ENCODE results near the gene MITF. TPM values are rescaled to one million over a fixed set of nuclear protein-coding genes. Genes with fewer than 3 reads are reported as not detected.
A peak's percentile ranks its signal among the peaks of the same experiment; 100 is the strongest.
"Not testable (repeated sequence)": the region's sequence is repeated elsewhere in the genome, so short reads cannot be mapped to it uniquely, and the experiment has no call there.

The MITF gene
- total RNA-seq, 1 experiment from 2014 or later, result 11.7 TPM

DNA sequence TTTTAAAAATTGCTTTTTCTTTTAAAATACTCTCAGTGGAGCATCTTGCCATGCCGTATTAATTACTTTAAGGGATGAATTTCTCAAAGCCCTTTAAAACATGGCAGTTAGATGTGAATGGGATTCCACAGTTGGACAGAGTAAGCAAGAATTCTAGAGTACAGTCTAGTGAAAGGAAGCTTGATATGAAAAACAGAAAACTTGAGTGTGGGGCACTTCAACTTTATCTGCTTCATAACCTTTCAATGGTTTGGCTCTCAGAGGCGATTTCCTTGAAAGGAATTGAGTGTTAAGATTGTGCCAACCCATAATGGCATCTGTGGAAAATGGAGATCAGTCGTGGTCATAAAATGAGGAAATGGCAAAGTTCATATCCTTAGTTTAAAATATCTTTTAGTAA, 132.6 kb downstream of the MITF start:
- DNase-seq (ENCODE audit: low read depth), result no peak

DNA sequence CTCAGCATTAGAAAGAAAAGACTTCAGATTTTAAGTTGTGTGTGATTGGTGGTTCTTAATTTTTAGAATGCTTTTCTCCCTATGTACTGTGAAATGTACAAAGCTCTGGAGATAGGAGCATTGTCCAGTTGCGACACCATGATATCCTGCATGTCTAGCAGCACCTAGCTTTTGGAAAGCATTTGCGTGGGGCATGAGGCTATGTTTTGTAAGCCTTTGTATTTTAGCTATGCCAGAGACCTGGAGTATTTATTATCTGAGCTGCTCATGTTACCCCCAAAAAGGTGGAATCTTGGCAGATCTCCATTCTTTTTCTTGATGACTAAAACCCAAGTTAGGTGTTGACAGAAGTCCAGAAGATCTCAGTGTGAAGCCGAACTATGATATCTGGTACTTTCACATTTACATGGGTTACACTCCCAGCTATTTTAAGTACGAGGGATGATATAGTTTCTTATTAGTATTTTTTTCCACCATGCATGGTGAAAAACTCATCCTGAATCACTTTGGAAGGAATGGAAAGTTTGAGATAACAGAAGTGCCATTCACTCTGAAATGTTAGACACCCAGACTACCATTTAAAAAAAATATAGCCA, 133.6 kb downstream of the MITF start:
- DNase-seq (ENCODE audit: low read depth), result peak; percentile 32

- DNase-seq (ENCODE audit: low read depth), result no peak
Observed at GRCh38 chr3:69876073-69876472, 136.8 kb downstream of the MITF start.

DNA sequence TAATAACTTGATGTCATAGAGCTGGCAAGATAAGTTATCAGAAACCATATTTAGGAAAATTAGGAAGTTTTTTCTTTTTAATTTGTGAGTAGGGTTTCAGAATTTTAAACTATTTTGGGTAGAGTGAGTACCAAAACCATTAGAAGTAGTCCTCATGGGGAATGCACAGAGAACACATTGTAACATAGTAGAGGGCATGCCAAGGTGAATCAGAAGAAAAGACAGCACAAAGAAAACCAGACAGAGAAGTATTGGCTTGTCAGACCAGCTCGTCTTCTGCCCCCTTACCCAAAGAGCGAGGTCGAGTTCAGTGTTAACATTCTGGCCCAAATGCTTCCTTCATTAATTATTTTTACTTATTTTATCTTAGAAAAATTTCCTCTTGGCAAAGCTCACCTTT, 139.0 kb downstream of the MITF start:
- DNase-seq (ENCODE audit: low read depth), result no peak

DNA sequence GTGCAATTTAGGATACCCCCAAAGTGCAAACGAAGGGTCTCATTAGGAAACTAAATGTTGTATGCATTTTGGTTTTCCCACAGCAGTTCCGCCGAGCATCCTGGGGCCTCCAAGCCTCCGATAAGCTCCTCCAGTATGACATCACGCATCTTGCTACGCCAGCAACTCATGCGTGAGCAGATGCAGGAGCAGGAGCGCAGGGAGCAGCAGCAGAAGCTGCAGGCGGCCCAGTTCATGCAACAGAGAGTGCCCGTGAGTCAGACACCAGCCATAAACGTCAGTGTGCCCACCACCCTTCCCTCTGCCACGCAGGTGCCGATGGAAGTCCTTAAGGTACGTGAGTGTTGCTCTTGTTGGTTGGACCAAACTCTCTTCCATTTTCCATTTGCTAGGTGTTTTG, 139.8 kb downstream of the MITF start:
- DNase-seq (ENCODE audit: low read depth), result no peak

DNA sequence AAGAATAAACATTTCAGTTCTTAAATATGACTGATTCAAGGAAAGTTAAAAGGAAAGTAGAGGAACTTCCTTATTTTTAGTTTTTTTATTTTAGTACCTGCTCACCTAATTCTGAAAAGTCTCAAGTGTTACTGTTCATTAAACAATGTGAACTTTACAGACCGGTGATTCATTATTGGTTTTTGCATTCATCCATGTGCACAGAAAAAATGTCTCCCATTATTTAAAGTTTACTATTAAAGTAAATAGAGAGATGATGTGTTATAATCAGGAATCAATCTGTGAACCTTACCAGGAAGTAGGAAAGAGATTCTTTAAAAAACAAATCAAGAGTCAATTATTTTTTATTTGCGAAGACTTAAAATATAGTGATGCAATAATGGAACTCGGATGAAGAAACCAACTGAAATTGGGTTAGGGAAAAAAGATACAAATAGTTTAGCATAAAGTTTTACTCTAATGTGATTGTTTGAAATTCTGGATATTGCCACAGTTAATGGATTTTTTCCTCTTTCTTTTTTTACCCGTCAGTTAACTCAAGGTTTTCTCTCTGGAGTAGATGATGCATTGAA, 140.9 kb downstream of the MITF start:
- DNase-seq (ENCODE audit: low read depth), result no peak

DNA sequence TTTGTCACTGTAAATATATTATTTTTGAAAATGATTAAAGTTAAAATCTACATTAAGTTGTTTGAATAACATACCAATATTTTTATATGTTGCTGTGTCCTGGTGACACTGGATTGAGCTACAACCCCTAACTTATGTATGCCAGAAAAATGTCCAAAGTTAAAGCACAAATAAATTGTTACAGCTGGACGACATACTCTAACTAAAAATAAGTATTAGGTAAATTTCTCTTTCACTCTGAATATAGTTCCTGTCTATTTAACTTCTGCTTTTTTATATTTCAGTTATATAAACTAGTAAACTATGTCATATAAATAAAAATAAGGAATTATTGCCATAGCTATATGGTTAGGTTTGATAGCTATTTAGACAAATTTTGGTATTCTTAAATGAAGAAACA, 141.8 kb downstream of the MITF start:
- DNase-seq (ENCODE audit: low read depth), result no peak

DNA sequence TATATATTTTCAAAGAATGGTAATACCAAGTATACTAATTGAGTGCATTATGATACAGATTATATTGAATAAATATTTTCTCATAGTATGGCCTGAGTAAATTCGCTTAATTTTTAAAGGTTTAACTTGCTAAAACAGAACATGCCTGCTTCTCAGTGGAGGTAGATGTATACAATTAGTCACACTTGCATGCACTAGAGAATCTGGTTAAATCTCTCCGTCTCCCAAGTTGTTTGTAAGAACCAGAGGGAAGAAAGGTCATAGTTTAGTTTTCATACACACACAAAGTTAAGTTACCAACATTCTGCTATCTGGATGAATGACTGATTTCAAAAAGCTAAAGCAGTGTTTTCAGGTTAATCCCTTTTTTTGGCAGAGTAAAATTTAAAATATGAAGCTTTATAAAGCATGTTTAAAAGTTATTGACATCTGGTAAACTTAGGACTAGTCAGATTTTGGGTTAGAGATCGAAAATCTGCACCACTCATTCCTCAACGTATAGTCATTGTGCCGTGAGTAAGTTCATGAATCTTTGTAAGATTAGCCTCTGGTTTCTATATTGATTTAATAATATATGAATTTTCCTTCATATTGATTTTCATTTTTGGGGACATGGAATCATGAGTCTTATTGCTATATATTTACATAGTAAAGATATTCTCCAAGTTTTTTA, 142.6 kb downstream of the MITF start:
- DNase-seq (ENCODE audit: low read depth), result no peak

GRCh38 chr3:69882560-69882959, 143.3 kb downstream of the MITF start:
- no peak for DNase-seq (ENCODE audit: low read depth)

- DNase-seq (ENCODE audit: low read depth), result no peak
Observed at GRCh38 chr3:69888040-69888942, 149.0 kb downstream of the MITF start.

GRCh38 chr3:69888943-69889315, 149.7 kb downstream of the MITF start:
- DNase-seq (ENCODE audit: low read depth), result no peak

GRCh38 chr3:69890084-69890483, 150.8 kb downstream of the MITF start:
- DNase-seq (ENCODE audit: low read depth), result peak; percentile 70

- DNase-seq (ENCODE audit: low read depth), result no peak
Observed at GRCh38 chr3:69890691-69891090, 151.4 kb downstream of the MITF start.

DNA sequence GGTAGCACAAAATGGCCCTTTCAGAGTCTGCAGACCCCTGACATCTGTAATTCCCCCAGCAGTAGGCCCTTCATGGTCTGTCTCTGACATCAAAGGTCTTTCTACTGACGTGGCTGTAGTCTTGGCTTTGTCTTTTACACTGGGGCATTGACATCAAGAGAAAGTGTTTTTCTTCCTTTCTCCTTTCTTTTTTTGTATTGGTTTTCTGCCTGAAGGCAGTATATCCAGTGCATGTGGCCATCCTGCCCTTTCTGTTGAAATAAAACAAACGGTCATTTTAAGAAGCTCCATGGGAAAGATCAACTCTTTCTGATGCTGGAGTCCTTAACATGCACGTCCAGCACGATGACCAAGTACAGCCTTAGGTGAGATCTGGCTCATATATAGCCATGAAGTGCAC, 153.4 kb downstream of the MITF start:
- DNase-seq (ENCODE audit: low read depth), result no peak

DNA sequence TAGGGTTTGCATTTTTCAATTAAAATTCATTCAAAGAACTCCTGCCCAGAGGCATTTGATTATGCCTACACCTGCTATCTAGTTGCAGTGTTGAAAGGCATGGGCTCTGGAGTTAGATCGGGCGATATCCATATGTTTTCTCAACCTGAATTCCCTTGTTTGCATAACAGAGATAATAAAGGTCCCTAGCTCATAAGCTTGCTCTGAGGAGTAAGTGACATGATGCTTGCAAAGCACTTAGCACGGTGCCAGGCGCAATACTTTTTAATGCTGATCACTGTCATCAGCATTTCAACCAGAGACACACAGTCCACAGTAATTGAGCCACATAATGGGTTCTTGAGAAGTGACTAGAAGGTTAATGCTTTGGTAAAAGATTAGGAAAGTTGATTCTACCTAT, 154.0 kb downstream of the MITF start:
- no peak for DNase-seq (ENCODE audit: low read depth)

GRCh38 chr3:69896095-69896494, 156.8 kb downstream of the MITF start:
- DNase-seq (ENCODE audit: low read depth), result no peak

DNA sequence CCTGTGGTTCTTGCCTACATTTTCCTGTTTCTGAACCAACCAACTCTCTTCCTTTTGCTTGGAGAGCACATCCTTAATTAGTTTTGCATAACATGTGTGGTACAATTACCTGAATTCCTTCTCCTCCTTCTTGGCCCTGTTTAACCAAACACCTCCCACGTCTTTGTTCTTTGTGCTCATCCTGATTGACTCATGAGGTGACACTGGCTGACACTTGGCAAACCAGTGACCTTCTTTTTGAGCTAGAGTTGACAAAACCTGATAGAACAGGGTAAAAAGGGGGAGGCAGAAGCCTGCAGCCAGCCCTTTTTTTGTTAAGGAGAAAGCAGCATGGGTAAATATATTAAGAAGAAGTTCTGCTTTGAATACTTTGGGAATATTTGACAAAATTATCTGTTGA, 161.1 kb downstream of the MITF start:
- DNase-seq (ENCODE audit: low read depth), result no peak

- peak; percentile 37 for DNase-seq (ENCODE audit: low read depth)
Observed at GRCh38 chr3:69901802-69902201, 162.5 kb downstream of the MITF start.

GRCh38 chr3:69902386-69902785, 163.1 kb downstream of the MITF start:
- peak; percentile 24 for DNase-seq (ENCODE audit: low read depth)

DNA sequence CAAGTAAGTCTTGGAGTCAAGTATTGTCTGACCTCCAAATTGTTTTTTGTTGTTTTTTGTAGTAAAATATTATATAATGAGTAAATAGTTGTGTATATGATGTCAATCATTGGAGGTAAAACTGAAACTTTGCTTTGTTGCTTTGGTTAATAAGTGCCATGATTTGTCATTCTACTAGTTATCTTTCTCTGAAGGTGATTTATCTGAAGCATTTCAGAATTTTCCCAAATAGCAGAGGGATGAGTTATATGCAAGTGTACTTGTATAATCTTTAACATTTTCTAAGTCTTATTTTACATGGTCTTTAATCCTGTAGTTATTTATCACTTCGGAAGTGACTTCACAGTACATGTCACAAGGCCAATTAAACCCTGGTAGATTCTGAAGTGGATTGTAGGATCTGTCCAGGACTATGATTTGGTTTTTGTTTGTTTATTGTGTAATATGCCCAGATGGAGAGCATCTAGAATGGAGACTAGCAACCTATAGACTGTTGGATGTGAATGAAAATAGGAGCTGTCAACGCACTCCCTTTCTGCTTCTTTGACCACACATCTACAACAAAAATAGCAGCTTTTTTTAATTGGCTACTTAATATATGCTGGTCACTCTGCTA, 167.2 kb downstream of the MITF start:
- no peak for DNase-seq (ENCODE audit: low read depth)

DNA sequence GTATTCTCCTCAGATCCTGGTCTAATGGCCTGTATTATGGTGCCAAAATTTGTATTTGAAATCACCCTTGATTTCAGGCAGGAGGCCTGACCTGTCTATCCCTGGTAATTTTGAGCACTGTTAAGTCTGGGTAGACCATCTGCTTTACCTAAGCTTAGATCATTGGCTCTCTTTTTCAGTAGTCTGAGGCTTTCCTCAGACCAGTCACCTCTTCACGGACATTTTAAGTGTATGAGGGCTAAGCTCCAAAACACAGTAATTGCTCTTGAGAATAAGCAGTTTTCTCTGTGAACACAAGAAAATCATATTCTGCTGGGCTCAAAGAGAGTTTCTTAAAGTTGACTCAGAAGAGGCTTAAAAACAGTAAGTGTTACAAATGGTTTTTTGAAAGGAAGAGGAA, 168.3 kb downstream of the MITF start:
- no peak for DNase-seq (ENCODE audit: low read depth)

- DNase-seq (ENCODE audit: low read depth), result not testable (repeated sequence)
Observed at GRCh38 chr3:69909859-69910258, 170.6 kb downstream of the MITF start.
